HCT116 (cell line): Measurements from ENCODE around the gene CFAP410. TPM values are rescaled to one million over a fixed set of nuclear protein-coding genes. Genes with fewer than 3 reads are reported as not detected.
A peak's percentile ranks its signal among the peaks of the same experiment; 100 is the strongest.

Source experiments
- ATAC-seq: fragments of 200-7000 bp; cut with Tn5 transposase; 2 replicates; pipeline ENCODE4 v1.9.1; 2020; ENCODE audit warnings: mild to moderate bottlenecking, moderate library complexity
- Bru-seq: library from RNA; stranded (reverse); fragments of 400-500 nt; gene quantifications from one replicate; lab custom pipeline; 2021; lab: Mats Ljungman, UMichigan
- BruChase-seq, 2 experiments: library from RNA; stranded (reverse); fragments of 400-500 nt; gene quantifications; one replicate each; lab custom pipeline; 2021; lab: Mats Ljungman, UMichigan
- BruUV-seq: library from RNA; stranded (reverse); fragments of 400-500 nt; replicated peaks from 2 replicates; lab custom pipeline; 2021; lab: Mats Ljungman, UMichigan
- CTCF ChIA-PET: fragments of 300-600 bp; sonication (Branson Sonifier 250); formaldehyde crosslinking; loops from one replicate; lab custom pipeline; 2021; ENCODE audit warnings: antibody characterized with exemption; lab: Charles Lee
- POLR2A ChIA-PET: fragments of 300-600, 350-600 bp; sonication (Branson Sonifier 250); formaldehyde crosslinking; loops from one replicate; lab custom pipeline; 2021; ENCODE audit warnings: antibody characterized with exemption; lab: Charles Lee
- RAD21 ChIA-PET, 2 experiments: fragments of 300-600 bp; sonication (Branson Sonifier 250); formaldehyde crosslinking; loops; one replicate each; lab custom pipeline; 2023; ENCODE audit warnings: low total read pairs in 2 of 2; ENCODE audit not compliant: uncharacterized antibody in 2 of 2, unreplicated experiment in 2 of 2, low non-redundant PET in 1 of 2; lab: Charles Lee
- DNase-seq: peaks from one replicate; pipeline ENCODE4 v3.0.0-alpha.2; 2010; ENCODE audit warnings: low read depth, low spot score
- H2AFZ ChIP-seq: fragments of 200-600 bp; shearing (Covaris generic), sonication (generic); 2 replicates; pipeline ENCODE4 v1.6.1; 2017; ENCODE audit warnings: low read depth, mixed run types, mixed read lengths, antibody characterized with exemption, low read length; ENCODE audit not compliant: poor library complexity, severe bottlenecking
- H3K27ac ChIP-seq: 2 replicates; pipeline ENCODE4 v1.5.1; 2012; ENCODE audit warnings: low read depth, low read length
- H3K27me3 ChIP-seq: fragments of 200-600 bp; sonication (generic); 2 replicates; pipeline ENCODE4 v1.6.1; 2016; ENCODE audit warnings: mixed run types, low read length, mixed read lengths; ENCODE audit not compliant: insufficient read depth
- H3K36me3 ChIP-seq, 2 experiments: fragments of 200-500 bp in 1 of 2; fragments of 200-600 bp in 1 of 2; sonication (Bioruptor generic) in 1 of 2; sonication (generic) in 1 of 2; 2 replicates each; pipeline versions ENCODE4 v1.5.1 to v1.6.1; 2014 to 2016; ENCODE audit warnings: low read length in 2 of 2, inconsistent platforms in 1 of 2, mixed read lengths in 1 of 2, mixed run types in 1 of 2; ENCODE audit not compliant: insufficient read depth in 2 of 2, control insufficient read depth in 1 of 2
- H3K4me1 ChIP-seq, 2 experiments: fragments of 200-600 bp in 1 of 2; sonication (generic) in 1 of 2; 2 replicates each; pipeline versions ENCODE4 v1.5.1 to v1.6.1; 2012 to 2017; ENCODE audit warnings: low read length in 2 of 2, inconsistent platforms in 1 of 2, mild to moderate bottlenecking in 1 of 2, mixed read lengths in 1 of 2, mixed run types in 1 of 2, moderate library complexity in 1 of 2; ENCODE audit not compliant: insufficient read depth in 2 of 2, control insufficient read depth in 1 of 2
- H3K4me2 ChIP-seq: fragments of 200-600 bp; sonication (generic); 2 replicates; pipeline ENCODE4 v1.6.1; 2017; ENCODE audit warnings: mixed run types, low read length, mixed read lengths
- H3K4me3 ChIP-seq, 2 experiments: fragments of 200-600 bp in 1 of 2; sonication (generic) in 1 of 2; replicated peaks in 1 of 2; 2 replicates each; pipeline ENCODE4 v1.5.1; 2011 to 2016; ENCODE audit warnings: low read length in 2 of 2, control low read depth in 1 of 2, low read depth in 1 of 2, mild to moderate bottlenecking in 1 of 2, mixed read lengths in 1 of 2, mixed run types in 1 of 2
- H3K79me2 ChIP-seq: fragments of 200-600 bp; sonication (generic); 2 replicates; pipeline ENCODE4 v1.6.1; 2017; ENCODE audit warnings: mild to moderate bottlenecking, mixed run types, low read length, moderate library complexity, mixed read lengths; ENCODE audit not compliant: insufficient read depth
- H3K9ac ChIP-seq: fragments of 200-600 bp; sonication (generic); 2 replicates; pipeline ENCODE4 v1.6.1; 2016; ENCODE audit warnings: low read length, mixed read lengths
- H3K9me2 ChIP-seq: fragments of 200-600 bp; sonication (generic), shearing (Covaris generic); 2 replicates; pipeline ENCODE4 v1.6.1; 2017; ENCODE audit warnings: mixed run types, mild to moderate bottlenecking, moderate library complexity; ENCODE audit not compliant: insufficient read depth
- H3K9me3 ChIP-seq, 2 experiments: fragments of 200-500 bp in 1 of 2; fragments of 200-600 bp in 1 of 2; sonication (Bioruptor generic) in 1 of 2; sonication (generic) in 1 of 2; 2 replicates each; pipeline ENCODE4 v1.6.1; 2014 to 2017; ENCODE audit warnings: low read length in 2 of 2, mixed read lengths in 2 of 2, inconsistent platforms in 1 of 2, low read depth in 1 of 2, mild to moderate bottlenecking in 1 of 2, mixed run types in 1 of 2, moderate library complexity in 1 of 2; ENCODE audit not compliant: control insufficient read depth in 1 of 2, insufficient read depth in 1 of 2
- H4K20me1 ChIP-seq: fragments of 200-600 bp; sonication (generic), shearing (Covaris generic); 2 replicates; pipeline ENCODE4 v1.6.1; 2017; ENCODE audit warnings: mixed run types, mild to moderate bottlenecking, moderate library complexity; ENCODE audit not compliant: insufficient read depth
- CBX3 ChIP-seq: IDR thresholded peaks from 2 replicates; pipeline ENCODE4 v1.6.1; 2012; ENCODE audit warnings: low read depth
- EZH2phosphoT487 ChIP-seq: fragments of 200-600 bp; IDR thresholded peaks from 2 replicates; pipeline ENCODE4 v1.6.1; 2018; ENCODE audit warnings: antibody characterized with exemption, borderline replicate concordance
- POLR2A ChIP-seq: IDR thresholded peaks from 2 replicates; pipeline ENCODE4 v1.7.0; 2011; ENCODE audit warnings: borderline replicate concordance; ENCODE audit not compliant: insufficient read depth, insufficient read length; ENCODE audit errors: extremely low read depth
- POLR2AphosphoS5 ChIP-seq: IDR thresholded peaks from 2 replicates; pipeline ENCODE4 v1.6.1; 2011; ENCODE audit warnings: mild to moderate bottlenecking, low read depth, low read length, moderate library complexity
- ZFX ChIP-seq: fragments of 450-650 bp; IDR thresholded peaks from 2 replicates; pipeline ENCODE4 v1.6.1; 2017
- ZNF274 ChIP-seq: fragments of 200-500 bp; sonication (Bioruptor generic); IDR thresholded peaks from 2 replicates; pipeline ENCODE4 v1.6.1; 2014; ENCODE audit warnings: mild to moderate bottlenecking, low read depth, low read length, inconsistent platforms
- intact Hi-C: fragments of 100-400 bp; cut with micrococcal nuclease; formaldehyde crosslinking; loops from 2 replicates; pipeline ENCODE4 v1.10.0; 2022
- long read RNA-seq: library from polyadenylated mRNA; unstranded; transcript quantifications from one replicate; pipeline ENCODE4 v2.0.0, GENCODE V29; 2021; ENCODE audit not compliant: unreplicated experiment
- polyA plus RNA-seq: library from polyadenylated mRNA; unstranded; fragments of >200 nt; gene quantifications from 2 replicates; pipeline ENCODE4 v1.2.1, GENCODE V29; 2012; ENCODE audit warnings: missing spikeins
- total RNA-seq: library from RNA; stranded (reverse); gene quantifications from one replicate; pipeline ENCODE4 v1.2.1, GENCODE V29; 2021; ENCODE audit not compliant: unreplicated experiment
- TF ChIP-seq, protein P1 (sequence below): IDR thresholded peaks from 2 replicates; pipeline ENCODE4 v1.6.1; 2012
- TF ChIP-seq, protein P2 (sequence below): IDR thresholded peaks from 2 replicates; pipeline ENCODE4 v1.6.1; 2011; ENCODE audit warnings: mild to moderate bottlenecking, low read length, moderate library complexity; ENCODE audit not compliant: insufficient replicate concordance; ENCODE audit errors: extremely low read depth

Gene CFAP410
- total RNA-seq (15.3 TPM), Bru-seq, nascent RNA (percentile 49 among the genes with signal in this experiment), BruChase-seq, experiment 1, labeled RNA remaining after a 6-hour chase (percentile 60 among the genes with signal in this experiment), BruChase-seq, experiment 2, labeled RNA remaining after a 2-hour chase (percentile 60 among the genes with signal in this experiment)
- polyA plus RNA-seq, result 12.6 and 13.0 TPM in 2 replicates
- long read RNA-seq, partial matches to known transcripts, result 7 of 18 reads
- long read RNA-seq, other reads (novel, unspliced or antisense), result 11 of 18 reads

DNA sequence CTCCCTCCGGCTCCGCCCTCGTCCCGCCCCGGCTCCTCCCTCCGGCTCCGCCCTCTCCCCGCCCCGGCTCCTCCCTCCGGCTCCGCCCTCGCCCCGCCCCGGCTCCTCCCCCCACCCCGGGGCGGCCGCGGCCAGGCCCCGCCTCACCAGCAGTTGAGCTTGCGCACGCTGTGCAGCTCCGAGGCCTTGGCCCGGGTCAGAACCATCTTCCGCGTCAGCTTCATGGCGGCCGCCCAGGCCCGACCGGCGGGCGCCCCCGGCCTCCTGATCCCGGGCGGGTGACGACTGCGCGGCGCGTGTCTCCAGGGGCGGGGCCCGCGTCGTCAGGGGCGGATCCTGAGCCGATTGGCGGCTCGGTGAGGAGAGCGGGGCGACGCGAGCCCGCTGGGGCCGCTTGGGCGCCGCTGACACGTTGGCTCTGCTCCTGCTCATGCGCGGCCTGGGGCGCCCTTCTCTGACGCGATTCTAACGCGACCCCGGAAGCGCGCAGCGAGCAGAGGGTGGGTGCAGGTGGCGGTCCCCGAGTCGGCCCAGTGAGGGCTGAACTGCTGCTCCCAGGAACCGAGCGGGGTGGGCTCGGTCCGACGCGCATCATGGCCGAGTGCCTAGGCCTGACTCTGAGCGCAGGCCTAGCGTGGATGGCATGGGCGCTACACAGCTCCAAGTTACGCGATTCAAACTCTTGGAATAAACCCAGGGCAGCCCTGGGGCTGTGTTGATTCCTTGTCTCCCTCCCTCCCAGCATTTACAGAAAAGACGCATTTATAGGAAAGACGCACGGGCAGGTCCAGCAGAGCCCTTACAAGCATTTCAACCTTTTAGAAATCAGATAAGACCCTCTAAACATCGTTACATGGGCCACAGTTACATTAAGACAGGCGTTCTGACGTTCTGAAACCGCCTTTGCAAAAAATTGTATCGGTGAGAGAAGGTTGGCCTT, at the start of gene CFAP410:
TSS of gene CFAP410 (minus strand) at position 420 of the 940 bp plus-strand sequence. CDS start at position 224, 196 bp downstream.
- peak within 1 kb of the TSS; percentile 99 for H3K27ac ChIP-seq
- BruUV-seq, result TSS peak; percentile 86

GRCh38 chr21:44384968-44385367, 45.8 kb upstream of the CFAP410 start:
- intact Hi-C loops, result no loop called here
- RAD21 ChIA-PET, result no interaction called here
- Histone ChIP-seq H3K79me2 (no peaks in the 10 kb centered on the region), H3K9me2 (no peaks in the 10 kb centered on the region), H3K27ac (no peak overlapping the region), H3K4me1 (no peaks in the 10 kb centered on the region), H3K9me3 (peaks cover 13 to 19% of the 10 kb centered on the region in 2 experiments), H3K27me3 (no peaks in the 10 kb centered on the region), H3K9ac (no peak overlapping the region), H3K36me3 (no peaks in the 10 kb centered on the region), H3K4me2 (no peak overlapping the region), H4K20me1 (no peaks in the 10 kb centered on the region), H2AFZ (no peak overlapping the region), H3K4me3 (no peak overlapping the region)
- CTCF ChIA-PET, result no interaction called here
- no peak for TF ChIP-seq ZFX
- TF ChIP-seq, protein P1, sequence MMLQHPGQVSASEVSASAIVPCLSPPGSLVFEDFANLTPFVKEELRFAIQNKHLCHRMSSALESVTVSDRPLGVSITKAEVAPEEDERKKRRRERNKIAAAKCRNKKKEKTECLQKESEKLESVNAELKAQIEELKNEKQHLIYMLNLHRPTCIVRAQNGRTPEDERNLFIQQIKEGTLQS, result no peak
- TF ChIP-seq ZNF274, result no peak
- TF ChIP-seq, protein P2, sequence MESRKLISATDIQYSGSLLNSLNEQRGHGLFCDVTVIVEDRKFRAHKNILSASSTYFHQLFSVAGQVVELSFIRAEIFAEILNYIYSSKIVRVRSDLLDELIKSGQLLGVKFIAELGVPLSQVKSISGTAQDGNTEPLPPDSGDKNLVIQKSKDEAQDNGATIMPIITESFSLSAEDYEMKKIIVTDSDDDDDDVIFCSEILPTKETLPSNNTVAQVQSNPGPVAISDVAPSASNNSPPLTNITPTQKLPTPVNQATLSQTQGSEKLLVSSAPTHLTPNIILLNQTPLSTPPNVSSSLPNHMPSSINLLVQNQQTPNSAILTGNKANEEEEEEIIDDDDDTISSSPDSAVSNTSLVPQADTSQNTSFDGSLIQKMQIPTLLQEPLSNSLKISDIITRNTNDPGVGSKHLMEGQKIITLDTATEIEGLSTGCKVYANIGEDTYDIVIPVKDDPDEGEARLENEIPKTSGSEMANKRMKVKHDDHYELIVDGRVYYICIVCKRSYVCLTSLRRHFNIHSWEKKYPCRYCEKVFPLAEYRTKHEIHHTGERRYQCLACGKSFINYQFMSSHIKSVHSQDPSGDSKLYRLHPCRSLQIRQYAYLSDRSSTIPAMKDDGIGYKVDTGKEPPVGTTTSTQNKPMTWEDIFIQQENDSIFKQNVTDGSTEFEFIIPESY, result no peak
- TF ChIP-seq CBX3, result no peak
- DNase-seq (no peak), ATAC-seq (no peak)
- POLR2A ChIA-PET, result no interaction called here
- BruUV-seq, result no TSS peak

More for the DNA sequence above, at the start of gene CFAP410:
- CTCF ChIA-PET, result interaction anchor here (1.5 kb wide), 1 partner anchor 36 kb away, joined by 10 read pairs; no protein-coding TSS in a partner anchor
- POLR2A ChIA-PET, result interaction anchor here (0.6 to 1.0 kb wide), 4 partner anchors 14 to 1414 kb away, joined by 3 to 5 read pairs (median 4); no protein-coding TSS in a partner anchor
- H3K27me3 ChIP-seq, result no peaks in the 10 kb centered on the region
- no peaks in the 10 kb centered on the region for H3K9me3 ChIP-seq
- H3K9ac ChIP-seq, result peak within 1 kb of the TSS; percentile 84
- peak within 1 kb of the TSS; percentile 87 to 96 for H3K4me3 ChIP-seq
- TF ChIP-seq POLR2A (peak; percentile 58), POLR2AphosphoS5 (peak; percentile 72), ZFX (peak; percentile 75; the same call in 1 of the 2 replicates), EZH2phosphoT487 (no peak)
- TF ChIP-seq, protein P1, result no peak
- TF ChIP-seq, all 23 proteins: peak for 3
- ATAC-seq, result peak; percentile 94
- RAD21 ChIA-PET, result interaction anchor here in 1 of 2 experiments (0.7 kb wide), 1 partner anchor 1847 kb away, joined by 3 read pairs; no protein-coding TSS in a partner anchor
- no peaks in the 10 kb centered on the region for H4K20me1 ChIP-seq
- H3K36me3 ChIP-seq, result no peaks in the 10 kb centered on the region
- intact Hi-C loops, result loop anchor here (1.0 kb wide), 1 partner anchor 86 kb away; no protein-coding TSS in a partner anchor
- peak; percentile 79 for DNase-seq
- no peaks in the 10 kb centered on the region for H3K79me2 ChIP-seq
- H3K4me1 ChIP-seq, result peaks cover 14 to 20% of the 10 kb centered on the region in 2 experiments; a peak in 3 of 4 replicates
- H2AFZ ChIP-seq, result no peak within 1 kb of the TSS
- H3K4me2 ChIP-seq, result peak within 1 kb of the TSS; percentile 86
- H3K9me2 ChIP-seq, result no peaks in the 10 kb centered on the region
